DOHH2 (cell line): Measurements from ENCODE around the gene UXS1.
"Not testable (repeated sequence)": the region's sequence is repeated elsewhere in the genome, so short reads cannot be mapped to it uniquely, and the experiment has no call there.

Experiments used
- H3F3A ChIP-seq: fragments of 200-600 bp; sonication (generic), shearing (Covaris generic); 2 replicates; pipeline ENCODE4 v1.6.0; 2016; ENCODE audit warnings: antibody characterized with exemption, mild to moderate bottlenecking; ENCODE audit not compliant: control insufficient read depth, insufficient read depth
- H3K27ac ChIP-seq: fragments of 200-600 bp; sonication (generic); 2 replicates; pipeline ENCODE4 v1.5.1; 2014; ENCODE audit warnings: low read depth, mild to moderate bottlenecking, low read length, moderate library complexity
- H3K27me3 ChIP-seq: fragments of 200-600 bp; sonication (generic); 2 replicates; pipeline ENCODE4 v1.6.1; 2014; ENCODE audit warnings: mild to moderate bottlenecking, low read length, mixed read lengths; ENCODE audit not compliant: control insufficient read depth
- H3K36me3 ChIP-seq: fragments of 200-600 bp; sonication (generic); 2 replicates; pipeline ENCODE4 v1.6.1; 2014; ENCODE audit warnings: mild to moderate bottlenecking, low read length, moderate library complexity, mixed read lengths; ENCODE audit not compliant: control insufficient read depth
- H3K4me1 ChIP-seq: fragments of 200-600 bp; sonication (generic); 2 replicates; pipeline ENCODE4 v1.6.1; 2014; ENCODE audit warnings: mild to moderate bottlenecking, low read length, mixed read lengths; ENCODE audit not compliant: control insufficient read depth
- H3K4me2 ChIP-seq: fragments of 200-600 bp; sonication (generic); 2 replicates; pipeline ENCODE4 v1.6.0; 2014; ENCODE audit warnings: mild to moderate bottlenecking, low read length, moderate library complexity
- H3K4me3 ChIP-seq: fragments of 200-600 bp; sonication (generic); 2 replicates; pipeline ENCODE4 v1.5.1; 2014; ENCODE audit warnings: mild to moderate bottlenecking, low read length, mixed read lengths
- H3K79me2 ChIP-seq: fragments of 200-600 bp; sonication (generic); 2 replicates; pipeline ENCODE4 v1.6.1; 2014; ENCODE audit warnings: mild to moderate bottlenecking, low read length, mixed read lengths; ENCODE audit not compliant: control insufficient read depth
- H3K9me2 ChIP-seq: fragments of 200-600 bp; sonication (generic); replicated peaks from 2 replicates; pipeline ENCODE4 v1.6.1; 2014; ENCODE audit warnings: mild to moderate bottlenecking, low read length, mixed read lengths; ENCODE audit not compliant: control insufficient read depth
- H3K9me3 ChIP-seq: fragments of 200-600 bp; sonication (generic); 2 replicates; pipeline ENCODE4 v1.6.1; 2014; ENCODE audit warnings: antibody characterized with exemption, low read length, mixed read lengths; ENCODE audit not compliant: control insufficient read depth, insufficient read depth
- H4K20me1 ChIP-seq: fragments of 200-600 bp; sonication (generic); 2 replicates; pipeline ENCODE4 v1.6.0; 2014; ENCODE audit warnings: low read depth, mild to moderate bottlenecking, antibody characterized with exemption, low read length, moderate library complexity; ENCODE audit not compliant: control insufficient read depth, insufficient read depth
- EZH2phosphoT487 ChIP-seq: fragments of 200-600 bp; sonication (generic); IDR thresholded peaks from 2 replicates; pipeline ENCODE4 v1.6.1; 2017; ENCODE audit warnings: borderline replicate concordance, mild to moderate bottlenecking, antibody characterized with exemption, low read length, moderate library complexity, mixed read lengths
- TF ChIP-seq, protein P1 (sequence below): fragments of 200-600 bp; sonication (generic); IDR thresholded peaks from one replicate; pipeline ENCODE4 v1.5.1; 2014; ENCODE audit warnings: antibody characterized with exemption, mild to moderate bottlenecking, low read depth, low read length; ENCODE audit not compliant: poor library complexity, severe bottlenecking

UXS1 gene

GRCh38 chr2:106232638-106233349 lies 38.7 kb upstream of the UXS1 start:
- Histone ChIP-seq H3K4me1 (no peaks in the 10 kb centered on the region), H3K4me2 (no peak overlapping the region), H3F3A (no peaks in the 10 kb centered on the region), H4K20me1 (no peaks in the 10 kb centered on the region), H3K36me3 (no peaks in the 10 kb centered on the region), H3K9me3 (peaks cover 9% of the 10 kb centered on the region), H3K27me3 (no peaks in the 10 kb centered on the region), H3K4me3 (no peak overlapping the region), H3K79me2 (no peaks in the 10 kb centered on the region), H3K27ac (no peak overlapping the region), H3K9me2 (no peaks in the 10 kb centered on the region)
- TF ChIP-seq EZH2phosphoT487 = no peak
- TF ChIP-seq, protein P1, sequence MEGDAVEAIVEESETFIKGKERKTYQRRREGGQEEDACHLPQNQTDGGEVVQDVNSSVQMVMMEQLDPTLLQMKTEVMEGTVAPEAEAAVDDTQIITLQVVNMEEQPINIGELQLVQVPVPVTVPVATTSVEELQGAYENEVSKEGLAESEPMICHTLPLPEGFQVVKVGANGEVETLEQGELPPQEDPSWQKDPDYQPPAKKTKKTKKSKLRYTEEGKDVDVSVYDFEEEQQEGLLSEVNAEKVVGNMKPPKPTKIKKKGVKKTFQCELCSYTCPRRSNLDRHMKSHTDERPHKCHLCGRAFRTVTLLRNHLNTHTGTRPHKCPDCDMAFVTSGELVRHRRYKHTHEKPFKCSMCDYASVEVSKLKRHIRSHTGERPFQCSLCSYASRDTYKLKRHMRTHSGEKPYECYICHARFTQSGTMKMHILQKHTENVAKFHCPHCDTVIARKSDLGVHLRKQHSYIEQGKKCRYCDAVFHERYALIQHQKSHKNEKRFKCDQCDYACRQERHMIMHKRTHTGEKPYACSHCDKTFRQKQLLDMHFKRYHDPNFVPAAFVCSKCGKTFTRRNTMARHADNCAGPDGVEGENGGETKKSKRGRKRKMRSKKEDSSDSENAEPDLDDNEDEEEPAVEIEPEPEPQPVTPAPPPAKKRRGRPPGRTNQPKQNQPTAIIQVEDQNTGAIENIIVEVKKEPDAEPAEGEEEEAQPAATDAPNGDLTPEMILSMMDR = no peak

GRCh38 chr2:106223347-106223746 lies 29.2 kb upstream of the UXS1 start:
- H3K79me2 ChIP-seq = no peaks in the 10 kb centered on the region
- TF ChIP-seq, protein P1 = no peak
- TF ChIP-seq EZH2phosphoT487 = no peak
- H3K4me2 ChIP-seq = no peak overlapping the region
- H3K27me3 ChIP-seq = no peaks in the 10 kb centered on the region
- H3K4me3 ChIP-seq = no peak overlapping the region
- H3K4me1 ChIP-seq = no peaks in the 10 kb centered on the region
- H3K36me3 ChIP-seq = no peaks in the 10 kb centered on the region
- H3F3A ChIP-seq = no peaks in the 10 kb centered on the region
- no peaks in the 10 kb centered on the region for H4K20me1 ChIP-seq
- no peak overlapping the region for H3K27ac ChIP-seq
- H3K9me2 ChIP-seq = no peaks in the 10 kb centered on the region
- H3K9me3 ChIP-seq = no peaks in the 10 kb centered on the region

- H3K4me2 ChIP-seq, H4K20me1 ChIP-seq, H3K36me3 ChIP-seq, H3K27me3 ChIP-seq, H3K9me2 ChIP-seq, H3K79me2 ChIP-seq, H3K4me1 ChIP-seq, H3K9me3 ChIP-seq, H3K27ac ChIP-seq, H3F3A ChIP-seq, H3K4me3 ChIP-seq: not testable (repeated sequence)
Measured at GRCh38 chr2:106222057-106222456, 28.0 kb upstream of the UXS1 start.

GRCh38 chr2:106219813-106220212 lies 25.7 kb upstream of the UXS1 start:
- Histone ChIP-seq H3F3A (no peaks in the 10 kb centered on the region), H4K20me1 (no peaks in the 10 kb centered on the region), H3K9me3 (no peaks in the 10 kb centered on the region), H3K4me2 (no peak overlapping the region), H3K27me3 (no peaks in the 10 kb centered on the region), H3K4me3 (no peak overlapping the region), H3K4me1 (no peaks in the 10 kb centered on the region), H3K79me2 (no peaks in the 10 kb centered on the region), H3K9me2 (no peaks in the 10 kb centered on the region), H3K36me3 (no peaks in the 10 kb centered on the region), H3K27ac (no peak overlapping the region)
- TF ChIP-seq, protein P1 = no peak
- no peak for TF ChIP-seq EZH2phosphoT487

DNA sequence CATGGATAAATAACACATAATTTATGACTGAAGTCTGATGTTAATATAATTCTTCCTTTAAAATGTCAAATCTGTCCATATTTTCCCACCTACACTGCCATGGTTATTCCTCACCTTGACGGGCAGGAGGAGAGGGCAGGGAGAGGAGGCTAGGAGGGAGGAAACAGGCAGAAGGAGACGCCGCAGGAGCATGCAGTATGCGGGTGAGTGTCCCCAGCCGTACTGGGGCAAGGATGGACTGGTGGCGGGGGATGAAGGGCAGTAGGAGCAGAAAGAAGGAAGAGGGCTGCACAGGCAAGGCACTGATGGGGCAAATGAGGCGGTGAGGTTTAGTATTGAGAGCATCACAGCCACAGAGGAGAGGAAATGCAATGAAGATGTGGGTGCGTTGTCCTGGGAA lies 25.1 kb upstream of the UXS1 start:
- not testable (repeated sequence) for H3K9me3 ChIP-seq, H3F3A ChIP-seq, H3K9me2 ChIP-seq, H3K4me2 ChIP-seq, H3K4me3 ChIP-seq, H3K27ac ChIP-seq, H3K36me3 ChIP-seq, H3K79me2 ChIP-seq, H3K27me3 ChIP-seq, H3K4me1 ChIP-seq, H4K20me1 ChIP-seq
